SK-N-SH treated with all-trans-retinoic acid at 6 μM for 48 hours (cell line): ENCODE data around the gene GABBR2.
"Not testable (repeated sequence)": the region's sequence is repeated elsewhere in the genome, so short reads cannot be mapped to it uniquely, and the experiment has no call there.

Experiments
- ATAC-seq: fragments of 200-7000 bp; cut with Tn5 transposase; 3 replicates; pipeline ENCODE4 v1.9.1; 2020; ENCODE audit warnings: mild to moderate bottlenecking, moderate library complexity
- ARNTL ChIP-seq: fragments of 450-650 bp; formaldehyde crosslinking; IDR thresholded peaks from 2 replicates; pipeline ENCODE4 v1.5.0; 2020; ENCODE audit warnings: low read depth, mild to moderate bottlenecking, moderate library complexity, borderline replicate concordance
- BACH2 ChIP-seq: fragments of 250-450 bp; sonication (Bioruptor Pico); IDR thresholded peaks from 2 replicates; pipeline ENCODE4 v1.9.0; 2021; ENCODE audit warnings: mild to moderate bottlenecking, borderline replicate concordance
- CREB5 ChIP-seq: fragments of 250-450 bp; sonication (Bioruptor Pico); IDR thresholded peaks from 2 replicates; pipeline ENCODE4 v1.5.1; 2020; ENCODE audit warnings: low read depth, mild to moderate bottlenecking, moderate library complexity
- CSDC2 ChIP-seq: fragments of 250-450 bp; sonication (Bioruptor Pico); IDR thresholded peaks from 2 replicates; pipeline ENCODE4 v1.5.0; 2020; ENCODE audit warnings: mild to moderate bottlenecking, moderate library complexity
- CSRNP3 ChIP-seq: fragments of 250-450 bp; sonication (Bioruptor Pico); IDR thresholded peaks from 2 replicates; pipeline ENCODE4 v1.5.1; 2021; ENCODE audit warnings: mild to moderate bottlenecking, moderate library complexity
- OSR1 ChIP-seq: fragments of 250-450 bp; sonication (Bioruptor Pico); IDR thresholded peaks from 2 replicates; pipeline ENCODE4 v1.8.0; 2022; ENCODE audit warnings: moderate library complexity, mild to moderate bottlenecking, inconsistent platforms
- PATZ1 ChIP-seq: fragments of 250-450 bp; sonication (Bioruptor Pico); IDR thresholded peaks from 2 replicates; pipeline ENCODE4 v1.8.0; 2020; ENCODE audit warnings: mild to moderate bottlenecking, moderate library complexity, borderline replicate concordance
- POU6F1 ChIP-seq: fragments of 250-450 bp; sonication (Bioruptor Pico); IDR thresholded peaks from 2 replicates; pipeline ENCODE4 v1.8.0; 2021; ENCODE audit warnings: low read depth, mild to moderate bottlenecking, moderate library complexity, borderline replicate concordance
- PPARA ChIP-seq: fragments of 250-450 bp; sonication (Bioruptor Pico); IDR thresholded peaks from 2 replicates; pipeline ENCODE4 v1.5.0; 2020; ENCODE audit warnings: mild to moderate bottlenecking, borderline replicate concordance
- SNAI2 ChIP-seq: fragments of 250-450 bp; sonication (Bioruptor Pico); IDR thresholded peaks from 2 replicates; pipeline ENCODE4 v1.5.0; 2020; ENCODE audit warnings: mild to moderate bottlenecking, moderate library complexity
- TCF4 ChIP-seq: fragments of 250-450 bp; sonication (Bioruptor Pico); IDR thresholded peaks from 2 replicates; pipeline ENCODE4 v1.8.0; 2021; ENCODE audit warnings: mild to moderate bottlenecking, moderate library complexity, borderline replicate concordance
- TOX ChIP-seq: fragments of 250-450 bp; sonication (Bioruptor Pico); IDR thresholded peaks from 2 replicates; pipeline ENCODE4 v1.8.0; 2021; ENCODE audit warnings: mild to moderate bottlenecking, moderate library complexity, borderline replicate concordance
- TSHZ2 ChIP-seq: fragments of 250-450 bp; sonication (Bioruptor Pico); IDR thresholded peaks from 2 replicates; pipeline ENCODE4 v1.5.0; 2020; ENCODE audit warnings: mild to moderate bottlenecking, moderate library complexity
- ZNF70 ChIP-seq: fragments of 450-650 bp; formaldehyde crosslinking; IDR thresholded peaks from 2 replicates; pipeline ENCODE4 v1.5.0; 2020; ENCODE audit warnings: mild to moderate bottlenecking, moderate library complexity
- ZNF8 ChIP-seq: fragments of 450-650 bp; formaldehyde crosslinking; IDR thresholded peaks from 2 replicates; pipeline ENCODE4 v1.5.0; 2020; ENCODE audit warnings: mild to moderate bottlenecking, moderate library complexity

GABBR2 gene

GRCh38 chr9:98468567-98469239, 240.0 kb downstream of the GABBR2 start:
- no peak for ATAC-seq
- TF ChIP-seq CREB5 (CRISPR knock-in tag) (no peak), SNAI2 (CRISPR knock-in tag) (no peak), BACH2 (CRISPR knock-in tag) (no peak), OSR1 (CRISPR knock-in tag) (no peak), PPARA (CRISPR knock-in tag) (no peak), ZNF70 (CRISPR knock-in tag) (no peak)

GRCh38 chr9:98465799-98466198, 242.9 kb downstream of the GABBR2 start:
- ATAC-seq, result no peak
- TF ChIP-seq SNAI2 (CRISPR knock-in tag) (no peak), PATZ1 (CRISPR knock-in tag) (no peak), TSHZ2 (CRISPR knock-in tag) (no peak), CSRNP3 (CRISPR knock-in tag) (no peak), TCF4 (CRISPR knock-in tag) (no peak), CSDC2 (no peak), TOX (CRISPR knock-in tag) (no peak), POU6F1 (no peak), OSR1 (CRISPR knock-in tag) (no peak)
- TF ChIP-seq, all 23 proteins: peak for 0

- ATAC-seq, result not testable (repeated sequence)
Observed at GRCh38 chr9:98464156-98464690, 244.5 kb downstream of the GABBR2 start.

- TF ChIP-seq ARNTL (CRISPR knock-in tag) (no peak), ZNF8 (CRISPR knock-in tag) (no peak), CSRNP3 (CRISPR knock-in tag) (no peak), CSDC2 (no peak), ZNF70 (CRISPR knock-in tag) (no peak)
- ATAC-seq, result no peak
Observed at GRCh38 chr9:98462310-98462709, 246.4 kb downstream of the GABBR2 start.
